ENCODE measurements around the gene ACTN4. TPM values are rescaled to one million over a fixed set of nuclear protein-coding genes. Genes with fewer than 3 reads are reported as not detected.

The ACTN4 gene
- total RNA-seq, 1 donor from 2014 or later: 42.3 TPM

GRCh38 chr19:38739440-38740256 is 92.2 kb downstream of the ACTN4 start:
- Histone ChIP-seq H3K27me3 (ENCODE audit: control insufficient read depth in 3 of 3, insufficient read depth in 3 of 3, low read length in 3 of 3) (peaks cover 0 to 4% (median 2%) of the 10 kb centered on the region in 3 donors), H3K9me3 (ENCODE audit: control insufficient read depth in 3 of 3, low read length in 3 of 3) (no peaks in the 10 kb centered on the region), H3K4me3 (ENCODE audit: low read length in 3 of 3) (no peak overlapping the region), H3K9ac (ENCODE audit: low read depth in 1 of 3, low read length in 3 of 3) (no peak overlapping the region), H3K27ac (ENCODE audit: low read depth, low read length) (no peak overlapping the region), H3K4me1 (ENCODE audit: control insufficient read depth in 3 of 3, insufficient read depth in 3 of 3, low read length in 3 of 3) (peaks cover 3 to 4% (median 3%) of the 10 kb centered on the region in 3 donors), H3K36me3 (ENCODE audit: control insufficient read depth in 3 of 3, insufficient read depth in 3 of 3, low read length in 3 of 3) (no peaks in the 10 kb centered on the region)

- no peak overlapping the region for H3K27ac ChIP-seq (ENCODE audit: low read depth, low read length)
- H3K27me3 ChIP-seq (ENCODE audit: control insufficient read depth in 3 of 3, insufficient read depth in 3 of 3, low read length in 3 of 3): peaks cover 0 to 4% (median 2%) of the 10 kb centered on the region in 3 donors
- no peak overlapping the region for H3K4me3 ChIP-seq (ENCODE audit: low read length in 3 of 3)
- peaks cover 0 to 3% (median 2%) of the 10 kb centered on the region in 3 donors for H3K4me1 ChIP-seq (ENCODE audit: control insufficient read depth in 3 of 3, insufficient read depth in 3 of 3, low read length in 3 of 3)
- H3K36me3 ChIP-seq (ENCODE audit: control insufficient read depth in 3 of 3, insufficient read depth in 3 of 3, low read length in 3 of 3): no peaks in the 10 kb centered on the region
- H3K9ac ChIP-seq (ENCODE audit: low read depth in 1 of 3, low read length in 3 of 3): no peak overlapping the region
- H3K9me3 ChIP-seq (ENCODE audit: control insufficient read depth in 3 of 3, low read length in 3 of 3): no peaks in the 10 kb centered on the region
Measured at GRCh38 chr19:38740257-38740592, 92.8 kb downstream of the ACTN4 start.

- Histone ChIP-seq H3K27me3 (ENCODE audit: control insufficient read depth in 3 of 3, insufficient read depth in 3 of 3, low read length in 3 of 3) (peaks cover 0 to 4% (median 2%) of the 10 kb centered on the region in 3 donors), H3K9ac (ENCODE audit: low read depth in 1 of 3, low read length in 3 of 3) (no peak overlapping the region), H3K9me3 (ENCODE audit: control insufficient read depth in 3 of 3, low read length in 3 of 3) (no peaks in the 10 kb centered on the region), H3K36me3 (ENCODE audit: control insufficient read depth in 3 of 3, insufficient read depth in 3 of 3, low read length in 3 of 3) (no peaks in the 10 kb centered on the region), H3K27ac (ENCODE audit: low read depth, low read length) (no peak overlapping the region), H3K4me3 (ENCODE audit: low read length in 3 of 3) (no peak overlapping the region), H3K4me1 (ENCODE audit: control insufficient read depth in 3 of 3, insufficient read depth in 3 of 3, low read length in 3 of 3) (peaks cover 0 to 2% (median 2%) of the 10 kb centered on the region in 3 donors)
Measured at GRCh38 chr19:38740932-38741331, 93.5 kb downstream of the ACTN4 start.

- no peaks in the 10 kb centered on the region for H3K4me1 ChIP-seq (ENCODE audit: control insufficient read depth in 3 of 3, insufficient read depth in 3 of 3, low read length in 3 of 3)
- no peaks in the 10 kb centered on the region for H3K36me3 ChIP-seq (ENCODE audit: control insufficient read depth in 3 of 3, insufficient read depth in 3 of 3, low read length in 3 of 3)
- no peak overlapping the region for H3K27ac ChIP-seq (ENCODE audit: low read depth, low read length)
- no peaks in the 10 kb centered on the region for H3K9me3 ChIP-seq (ENCODE audit: control insufficient read depth in 3 of 3, low read length in 3 of 3)
- no peak overlapping the region for H3K4me3 ChIP-seq (ENCODE audit: low read length in 3 of 3)
- H3K9ac ChIP-seq (ENCODE audit: low read depth in 1 of 3, low read length in 3 of 3): no peak overlapping the region
- H3K27me3 ChIP-seq (ENCODE audit: control insufficient read depth in 3 of 3, insufficient read depth in 3 of 3, low read length in 3 of 3): peaks cover 0 to 4% (median 2%) of the 10 kb centered on the region in 3 donors
Measured at GRCh38 chr19:38741670-38742069, 94.2 kb downstream of the ACTN4 start.

- Histone ChIP-seq H3K27ac (ENCODE audit: low read depth, low read length) (no peak overlapping the region), H3K4me3 (ENCODE audit: low read length in 3 of 3) (no peak overlapping the region), H3K36me3 (ENCODE audit: control insufficient read depth in 3 of 3, insufficient read depth in 3 of 3, low read length in 3 of 3) (no peaks in the 10 kb centered on the region), H3K27me3 (ENCODE audit: control insufficient read depth in 3 of 3, insufficient read depth in 3 of 3, low read length in 3 of 3) (peaks cover 0 to 4% (median 2%) of the 10 kb centered on the region in 3 donors), H3K4me1 (ENCODE audit: control insufficient read depth in 3 of 3, insufficient read depth in 3 of 3, low read length in 3 of 3) (no peaks in the 10 kb centered on the region), H3K9ac (ENCODE audit: low read depth in 1 of 3, low read length in 3 of 3) (no peak overlapping the region), H3K9me3 (ENCODE audit: control insufficient read depth in 3 of 3, low read length in 3 of 3) (no peaks in the 10 kb centered on the region)
Measured at GRCh38 chr19:38742296-38742695, 94.8 kb downstream of the ACTN4 start.

- no peaks in the 10 kb centered on the region for H3K9me3 ChIP-seq (ENCODE audit: control insufficient read depth in 3 of 3, low read length in 3 of 3)
- H3K4me1 ChIP-seq (ENCODE audit: control insufficient read depth in 3 of 3, insufficient read depth in 3 of 3, low read length in 3 of 3): no peaks in the 10 kb centered on the region
- no peak overlapping the region for H3K9ac ChIP-seq (ENCODE audit: low read depth in 1 of 3, low read length in 3 of 3)
- no peak overlapping the region for H3K27ac ChIP-seq (ENCODE audit: low read depth, low read length)
- no peaks in the 10 kb centered on the region for H3K36me3 ChIP-seq (ENCODE audit: control insufficient read depth in 3 of 3, insufficient read depth in 3 of 3, low read length in 3 of 3)
- H3K4me3 ChIP-seq (ENCODE audit: low read length in 3 of 3): no peak overlapping the region
- peaks cover 0 to 2% (median 2%) of the 10 kb centered on the region in 3 donors for H3K27me3 ChIP-seq (ENCODE audit: control insufficient read depth in 3 of 3, insufficient read depth in 3 of 3, low read length in 3 of 3)
Measured at GRCh38 chr19:38742906-38743305, 95.5 kb downstream of the ACTN4 start.

GRCh38 chr19:38743394-38744297 is 96.2 kb downstream of the ACTN4 start:
- Histone ChIP-seq H3K4me1 (ENCODE audit: control insufficient read depth in 3 of 3, insufficient read depth in 3 of 3, low read length in 3 of 3) (no peaks in the 10 kb centered on the region), H3K9ac (ENCODE audit: low read depth in 1 of 3, low read length in 3 of 3) (no peak overlapping the region), H3K9me3 (ENCODE audit: control insufficient read depth in 3 of 3, low read length in 3 of 3) (no peaks in the 10 kb centered on the region), H3K4me3 (ENCODE audit: low read length in 3 of 3) (no peak overlapping the region), H3K27me3 (ENCODE audit: control insufficient read depth in 3 of 3, insufficient read depth in 3 of 3, low read length in 3 of 3) (no peaks in the 10 kb centered on the region), H3K36me3 (ENCODE audit: control insufficient read depth in 3 of 3, insufficient read depth in 3 of 3, low read length in 3 of 3) (no peaks in the 10 kb centered on the region), H3K27ac (ENCODE audit: low read depth, low read length) (no peak overlapping the region)

GRCh38 chr19:38744298-38744681 is 96.8 kb downstream of the ACTN4 start, which contains the start of gene CAPN12:
TSS of gene CAPN12 (minus strand) at chr19:38744474. CDS start at chr19:38744165, 309 bp downstream.
- no peaks in the 10 kb centered on the region for H3K4me1 ChIP-seq (ENCODE audit: control insufficient read depth in 3 of 3, insufficient read depth in 3 of 3, low read length in 3 of 3)
- no peak within 1 kb of the TSS for H3K4me3 ChIP-seq (ENCODE audit: low read length in 3 of 3)
- H3K9me3 ChIP-seq (ENCODE audit: control insufficient read depth in 3 of 3, low read length in 3 of 3): no peaks in the 10 kb centered on the region
- no peak within 1 kb of the TSS for H3K9ac ChIP-seq (ENCODE audit: low read depth in 1 of 3, low read length in 3 of 3)
- no peaks in the 10 kb centered on the region for H3K36me3 ChIP-seq (ENCODE audit: control insufficient read depth in 3 of 3, insufficient read depth in 3 of 3, low read length in 3 of 3)
- H3K27me3 ChIP-seq (ENCODE audit: control insufficient read depth in 3 of 3, insufficient read depth in 3 of 3, low read length in 3 of 3): no peaks in the 10 kb centered on the region
- no peak within 1 kb of the TSS for H3K27ac ChIP-seq (ENCODE audit: low read depth, low read length)

GRCh38 chr19:38744874-38745273 is 97.4 kb downstream of the ACTN4 start:
- H3K27ac ChIP-seq (ENCODE audit: low read depth, low read length): no peak overlapping the region
- H3K4me1 ChIP-seq (ENCODE audit: control insufficient read depth in 3 of 3, insufficient read depth in 3 of 3, low read length in 3 of 3): no peaks in the 10 kb centered on the region

GRCh38 chr19:38745316-38745715 is 97.9 kb downstream of the ACTN4 start:
- Histone ChIP-seq H3K4me3 (ENCODE audit: low read length in 3 of 3) (no peak overlapping the region), H3K36me3 (ENCODE audit: control insufficient read depth in 3 of 3, insufficient read depth in 3 of 3, low read length in 3 of 3) (no peaks in the 10 kb centered on the region), H3K9me3 (ENCODE audit: control insufficient read depth in 3 of 3, low read length in 3 of 3) (no peaks in the 10 kb centered on the region), H3K9ac (ENCODE audit: low read depth in 1 of 3, low read length in 3 of 3) (no peak overlapping the region), H3K27me3 (ENCODE audit: control insufficient read depth in 3 of 3, insufficient read depth in 3 of 3, low read length in 3 of 3) (no peaks in the 10 kb centered on the region), H3K4me1 (ENCODE audit: control insufficient read depth in 3 of 3, insufficient read depth in 3 of 3, low read length in 3 of 3) (no peaks in the 10 kb centered on the region), H3K27ac (ENCODE audit: low read depth, low read length) (no peak overlapping the region)

More at GRCh38 chr19:38744874-38745273, 97.4 kb downstream of the ACTN4 start:
- Histone ChIP-seq H3K36me3 (ENCODE audit: control insufficient read depth in 3 of 3, insufficient read depth in 3 of 3, low read length in 3 of 3) (no peaks in the 10 kb centered on the region), H3K9me3 (ENCODE audit: control insufficient read depth in 3 of 3, low read length in 3 of 3) (no peaks in the 10 kb centered on the region), H3K4me3 (ENCODE audit: low read length in 3 of 3) (no peak overlapping the region), H3K27me3 (ENCODE audit: control insufficient read depth in 3 of 3, insufficient read depth in 3 of 3, low read length in 3 of 3) (no peaks in the 10 kb centered on the region), H3K9ac (ENCODE audit: low read depth in 1 of 3, low read length in 3 of 3) (no peak overlapping the region)

All from skeletal muscle tissue (tissue), 4 donors.